ENCODE measurements around the gene OSBPL5. TPM values are rescaled to one million over a fixed set of nuclear protein-coding genes. Genes with fewer than 3 reads are reported as not detected.
A peak's percentile ranks its signal among the peaks of the same experiment; 100 is the strongest.

OSBPL5 gene
- total RNA-seq, 1 experiment from 2014 or later = 51.4 TPM

DNA sequence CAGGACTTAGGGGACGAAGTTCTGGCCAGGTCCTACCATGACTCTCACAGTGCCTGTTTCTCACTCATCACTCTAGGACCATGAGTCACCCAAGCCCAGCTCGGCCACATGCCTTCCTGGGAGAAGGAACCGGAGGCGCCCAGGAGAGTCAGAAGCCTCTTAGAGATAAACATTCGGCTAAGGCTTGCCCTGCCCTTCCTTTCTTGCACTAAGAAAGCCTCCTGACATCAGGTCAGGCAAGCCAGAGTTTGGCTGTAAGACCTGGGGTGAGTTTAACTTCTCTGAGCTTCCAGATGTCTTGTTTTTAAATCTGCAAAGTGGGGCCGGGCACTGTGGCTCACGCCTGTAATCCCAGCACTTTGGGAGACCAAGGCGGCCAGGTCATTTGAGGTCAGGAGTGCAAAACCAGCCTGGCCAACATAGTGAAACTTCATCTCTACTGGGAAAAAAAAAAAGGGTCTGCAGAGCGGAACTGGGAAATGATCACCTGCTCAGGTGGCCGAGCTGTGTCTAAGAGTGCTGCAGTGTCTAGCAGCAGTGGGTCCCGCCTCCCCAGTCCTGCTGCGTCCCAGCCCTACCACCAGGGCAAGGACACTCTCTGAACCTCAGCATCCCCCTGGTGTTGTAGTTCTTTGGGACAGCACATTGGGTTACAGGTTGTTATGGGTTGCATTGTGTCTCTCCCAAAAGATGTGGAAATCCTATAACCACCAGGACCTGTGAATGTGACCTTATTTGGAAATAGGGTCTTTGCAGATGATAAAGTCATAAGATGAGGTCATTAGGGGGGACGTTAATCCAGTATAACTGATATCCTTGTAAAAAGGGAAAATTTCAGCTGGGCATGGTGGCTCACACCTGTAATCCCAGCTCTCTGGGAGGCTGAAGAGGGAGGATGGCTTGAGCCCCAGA is 106.1 kb downstream of the OSBPL5 start:
- BruUV-seq (replicated peaks) = no TSS peak
- DNase-seq (peak; percentile 83), ATAC-seq (peak; percentile 59)
- TF ChIP-seq, protein P1, sequence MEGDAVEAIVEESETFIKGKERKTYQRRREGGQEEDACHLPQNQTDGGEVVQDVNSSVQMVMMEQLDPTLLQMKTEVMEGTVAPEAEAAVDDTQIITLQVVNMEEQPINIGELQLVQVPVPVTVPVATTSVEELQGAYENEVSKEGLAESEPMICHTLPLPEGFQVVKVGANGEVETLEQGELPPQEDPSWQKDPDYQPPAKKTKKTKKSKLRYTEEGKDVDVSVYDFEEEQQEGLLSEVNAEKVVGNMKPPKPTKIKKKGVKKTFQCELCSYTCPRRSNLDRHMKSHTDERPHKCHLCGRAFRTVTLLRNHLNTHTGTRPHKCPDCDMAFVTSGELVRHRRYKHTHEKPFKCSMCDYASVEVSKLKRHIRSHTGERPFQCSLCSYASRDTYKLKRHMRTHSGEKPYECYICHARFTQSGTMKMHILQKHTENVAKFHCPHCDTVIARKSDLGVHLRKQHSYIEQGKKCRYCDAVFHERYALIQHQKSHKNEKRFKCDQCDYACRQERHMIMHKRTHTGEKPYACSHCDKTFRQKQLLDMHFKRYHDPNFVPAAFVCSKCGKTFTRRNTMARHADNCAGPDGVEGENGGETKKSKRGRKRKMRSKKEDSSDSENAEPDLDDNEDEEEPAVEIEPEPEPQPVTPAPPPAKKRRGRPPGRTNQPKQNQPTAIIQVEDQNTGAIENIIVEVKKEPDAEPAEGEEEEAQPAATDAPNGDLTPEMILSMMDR (conservative IDR thresholded peaks at IDR 0.05; ENCODE audit: low read depth, low read length) = no peak
- TF ChIP-seq EZH2phosphoT487 (IDR thresholded peaks at IDR 0.05; ENCODE audit: borderline replicate concordance, low read length) (no peak), EZH2 (IDR thresholded peaks at IDR 0.05; ENCODE audit: low read length, unreplicated experiment) (no peak)
- peaks cover 32% of the 10 kb centered on the region for H3K79me2 ChIP-seq (ENCODE audit: low read length)
- H3K4me2 ChIP-seq (ENCODE audit: low read length) = peak overlapping the region; percentile 14; the same call in 1 of the 2 replicates
- H3K4me1 ChIP-seq (ENCODE audit: insufficient read depth, low read length) = peaks cover 22% of the 10 kb centered on the region
- no peak overlapping the region for H3K9ac ChIP-seq (ENCODE audit: low read length)
- ChIA-PET POLR2A (ENCODE audit: unreplicated experiment) (no interaction called here), CTCF (interaction anchor here (1.0 kb wide), 1 partner anchor 9 kb away, joined by 4 read pairs; no protein-coding TSS in a partner anchor)
- no peaks in the 10 kb centered on the region for H3F3A ChIP-seq (ENCODE audit: low read length, unreplicated experiment)
- no peaks in the 10 kb centered on the region for H3K36me3 ChIP-seq (ENCODE audit: low read depth, low read length)
- H4K20me1 ChIP-seq (ENCODE audit: low read length) = peaks cover 6% of the 10 kb centered on the region; the same call in 1 of the 2 replicates
- no peaks in the 10 kb centered on the region for H3K9me3 ChIP-seq (ENCODE audit: low read length)
- no peak overlapping the region for H3K4me3 ChIP-seq (ENCODE audit: low read length)
- H2AFZ ChIP-seq (ENCODE audit: low read length) = peak overlapping the region; percentile 49
- no peaks in the 10 kb centered on the region for H3K9me2 ChIP-seq (replicated peaks; ENCODE audit: low read length)
- H3K27me3 ChIP-seq (ENCODE audit: low read length) = no peaks in the 10 kb centered on the region
- H3K27ac ChIP-seq (ENCODE audit: low read length) = peak overlapping the region; percentile 32
- intact Hi-C loops (cut with micrococcal nuclease) = loop anchor here (1.0 to 5.0 kb wide), 2 partner anchors 9 to 33 kb away; no protein-coding TSS in a partner anchor

GRCh38 chr11:3057069-3057963 is 107.8 kb downstream of the OSBPL5 start, which contains the start of gene CARS1:
TSS of gene CARS1 (minus strand) at chr11:3057423. CDS start at chr11:3057367, 56 bp downstream.
- no peaks in the 10 kb centered on the region for H3K9me2 ChIP-seq (replicated peaks; ENCODE audit: low read length)
- H3K27me3 ChIP-seq (ENCODE audit: low read length) = no peaks in the 10 kb centered on the region
- ChIA-PET POLR2A (ENCODE audit: unreplicated experiment) (no interaction called here), CTCF (interaction anchor here (0.6 to 0.7 kb wide), 2 partner anchors 34 to 127 kb away, joined by 3 to 8 read pairs; no protein-coding TSS in a partner anchor)
- DNase-seq (peak; percentile 92), ATAC-seq (peak; percentile 95)
- H3K4me3 ChIP-seq (ENCODE audit: low read length) = peak within 1 kb of the TSS; percentile 98
- H3K9me3 ChIP-seq (ENCODE audit: low read length) = no peaks in the 10 kb centered on the region
- TSS peak; percentile 50 for BruUV-seq (replicated peaks)
- H2AFZ ChIP-seq (ENCODE audit: low read length) = peak within 1 kb of the TSS; percentile 88
- peak within 1 kb of the TSS; percentile 95 for H3K9ac ChIP-seq (ENCODE audit: low read length)
- peak within 1 kb of the TSS; percentile 95 for H3K4me2 ChIP-seq (ENCODE audit: low read length)
- peaks cover 22% of the 10 kb centered on the region for H3K4me1 ChIP-seq (ENCODE audit: insufficient read depth, low read length)
- peak within 1 kb of the TSS; percentile 54 for H3K27ac ChIP-seq (ENCODE audit: low read length)
- TF ChIP-seq, protein P1 (conservative IDR thresholded peaks at IDR 0.05; ENCODE audit: low read depth, low read length) = no peak
- TF ChIP-seq EZH2 (IDR thresholded peaks at IDR 0.05; ENCODE audit: low read length, unreplicated experiment) (no peak), EZH2phosphoT487 (IDR thresholded peaks at IDR 0.05; ENCODE audit: borderline replicate concordance, low read length) (no peak)
- peaks cover 46% of the 10 kb centered on the region for H3K79me2 ChIP-seq (ENCODE audit: low read length)
- H4K20me1 ChIP-seq (ENCODE audit: low read length) = peaks cover 6% of the 10 kb centered on the region; the same call in 1 of the 2 replicates
- H3F3A ChIP-seq (ENCODE audit: low read length, unreplicated experiment) = no peaks in the 10 kb centered on the region
- intact Hi-C loops (cut with micrococcal nuclease) = loop anchor here (5.0 kb wide), 1 partner anchor 35 kb away; no protein-coding TSS in a partner anchor
- H3K36me3 ChIP-seq (ENCODE audit: low read depth, low read length) = no peaks in the 10 kb centered on the region
